CD4-positive, alpha-beta T cell treated with Interleukin-2 at 100 ng/mL for 4 hours (primary cell): ENCODE results near the gene SYT9.

Experiments
- DNase-seq: peaks from one replicate; pipeline ENCODE4 v3.0.0-alpha.2; 2020; ENCODE audit warnings: low spot score

The SYT9 gene

GRCh38 chr11:7347611-7348431 is 96.1 kb downstream of the SYT9 start:
- DNase-seq: no peak

GRCh38 chr11:7348432-7349304 is 97.0 kb downstream of the SYT9 start:
- no peak for DNase-seq

DNA sequence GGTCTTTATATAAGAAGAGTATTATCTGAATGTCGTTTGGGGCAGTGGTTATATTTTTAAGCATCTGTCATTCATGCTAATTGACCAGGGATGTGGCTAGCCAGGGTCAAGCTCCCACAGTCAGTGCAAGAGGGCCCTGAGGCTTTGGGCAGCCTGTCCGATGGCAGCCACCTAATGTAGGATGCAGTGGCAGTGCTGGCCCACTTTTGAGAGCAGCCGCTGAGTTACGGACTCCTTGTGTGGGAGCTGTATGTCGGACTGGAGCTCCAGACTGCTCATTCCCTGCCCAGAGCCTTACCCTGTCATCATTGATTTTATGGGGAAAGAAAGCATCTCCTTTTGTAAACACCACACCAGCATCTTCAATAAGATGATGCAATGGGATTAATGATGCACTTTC is 99.5 kb downstream of the SYT9 start:
- no peak for DNase-seq

DNA sequence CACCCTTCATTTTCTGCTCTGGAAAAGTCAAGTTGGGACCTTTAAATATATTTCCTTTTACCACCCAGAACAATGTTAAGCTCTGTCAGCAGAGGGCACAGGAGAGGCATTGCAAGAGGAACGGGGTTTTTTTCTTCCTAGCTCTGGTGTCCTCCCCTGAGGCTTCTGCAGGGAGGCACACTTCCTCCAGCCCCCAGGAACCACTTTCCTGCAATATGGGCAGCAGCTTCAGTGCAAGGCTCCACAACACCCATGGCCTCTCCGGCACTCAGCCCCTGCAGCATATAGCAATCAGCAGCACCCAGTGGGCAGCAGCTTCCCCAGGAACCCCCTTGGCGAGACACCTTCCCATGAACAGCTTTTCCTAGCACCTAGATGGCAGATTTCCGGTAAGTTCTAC is 101.4 kb downstream of the SYT9 start:
- DNase-seq: no peak

- no peak for DNase-seq
Observed at GRCh38 chr11:7364660-7365059, 113.0 kb downstream of the SYT9 start.

DNA sequence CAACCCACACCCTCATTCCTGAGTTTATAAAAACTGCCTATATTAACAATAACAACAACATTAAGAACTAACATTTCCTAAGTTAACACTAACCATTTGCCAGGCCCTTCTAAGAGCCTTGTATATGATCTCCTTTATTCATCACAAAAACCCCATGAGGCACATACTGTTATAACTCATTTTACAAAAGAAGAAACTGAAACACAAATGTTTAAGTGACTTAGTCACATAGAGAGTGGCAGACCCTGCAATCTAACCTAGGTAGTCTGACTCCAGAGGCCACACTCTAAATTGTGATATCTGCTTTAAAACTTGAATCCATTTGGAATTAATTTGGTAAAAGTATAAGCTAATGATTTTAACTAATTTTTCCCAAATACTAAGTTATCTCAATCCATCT is 116.1 kb downstream of the SYT9 start:
- no peak for DNase-seq

DNA sequence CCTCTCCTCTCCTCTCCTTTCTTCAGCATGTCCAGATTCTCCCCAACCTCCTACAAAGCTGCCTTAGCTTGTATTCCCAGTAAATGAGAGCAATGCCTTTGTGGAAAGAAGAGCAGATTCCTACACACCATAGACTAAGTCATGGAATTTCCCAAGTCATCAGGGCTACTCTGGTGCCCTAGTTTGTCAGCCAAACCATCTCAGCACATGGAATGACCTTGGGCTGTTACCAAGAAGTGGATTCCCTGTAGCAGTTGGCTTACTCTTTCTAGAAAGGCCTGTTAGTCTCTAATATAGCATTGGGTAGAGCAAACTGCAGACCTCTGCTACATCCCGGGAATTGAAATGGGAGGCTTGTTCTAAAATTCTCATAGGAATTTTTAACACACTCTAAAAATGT is 124.7 kb downstream of the SYT9 start:
- DNase-seq: no peak

GRCh38 chr11:7381937-7382336 is 130.2 kb downstream of the SYT9 start:
- DNase-seq: no peak

DNA sequence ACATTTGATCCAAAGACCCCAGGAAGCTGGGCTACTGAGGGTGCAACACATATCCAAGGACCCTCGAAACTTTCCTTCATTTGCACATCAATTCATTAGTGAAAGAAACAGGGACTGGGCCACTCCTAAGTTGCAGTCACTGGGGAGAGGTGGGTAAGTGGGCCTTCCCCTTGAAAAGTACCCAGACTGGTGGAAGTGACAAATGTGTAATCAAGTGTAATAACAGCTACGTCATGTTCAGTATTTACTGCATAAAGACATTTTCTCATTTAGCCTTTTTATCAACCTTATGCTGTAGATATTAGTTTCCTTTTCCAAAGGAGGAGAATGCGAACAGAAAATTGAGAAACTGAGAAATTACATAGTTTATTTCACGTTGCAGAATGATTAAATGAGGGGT is 131.7 kb downstream of the SYT9 start:
- no peak for DNase-seq

DNA sequence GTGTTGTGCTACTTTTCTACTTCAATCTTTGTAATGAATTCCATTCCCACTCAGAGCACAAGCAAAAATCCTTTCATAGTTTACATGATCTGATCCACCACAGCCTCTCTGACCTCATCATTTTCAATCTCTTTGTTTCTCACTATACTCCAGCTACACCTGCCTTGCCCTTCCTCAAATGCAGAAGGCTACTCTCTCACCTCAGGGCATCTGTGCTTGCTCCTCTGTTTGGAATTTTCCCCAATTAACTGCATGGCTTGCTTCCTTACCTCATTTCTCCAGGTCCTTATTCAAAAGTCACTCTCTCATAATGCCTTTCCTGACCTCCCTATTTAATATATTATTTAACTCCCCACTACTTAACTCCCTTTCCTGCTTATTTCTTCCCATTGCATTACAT is 133.0 kb downstream of the SYT9 start:
- no peak for DNase-seq

GRCh38 chr11:7385532-7385931 is 133.8 kb downstream of the SYT9 start:
- no peak for DNase-seq

GRCh38 chr11:7413961-7414915 is 162.5 kb downstream of the SYT9 start:
- DNase-seq: no peak

GRCh38 chr11:7414973-7415817 is 163.5 kb downstream of the SYT9 start:
- DNase-seq: no peak

DNA sequence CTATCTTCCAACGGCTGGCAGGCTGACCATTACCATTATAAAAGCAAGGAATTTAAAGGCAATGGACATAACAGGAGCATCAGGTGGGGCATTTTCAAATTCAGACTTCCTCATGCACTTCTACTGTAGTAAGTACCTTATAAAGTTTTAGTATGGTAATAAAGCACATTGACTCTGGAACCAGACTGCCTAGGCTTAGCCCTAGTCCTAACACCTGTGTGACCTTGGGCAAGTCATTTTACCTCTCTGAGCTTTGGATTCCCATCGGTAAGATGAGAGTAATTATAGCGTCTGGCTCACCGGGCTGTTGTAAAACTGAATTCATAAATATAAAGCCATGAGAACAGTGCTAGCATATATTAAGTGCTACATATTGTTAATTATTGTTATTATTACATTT is 164.4 kb downstream of the SYT9 start:
- no peak for DNase-seq

GRCh38 chr11:7417328-7417727 is 165.6 kb downstream of the SYT9 start:
- no peak for DNase-seq

GRCh38 chr11:7418061-7418460 is 166.4 kb downstream of the SYT9 start:
- no peak for DNase-seq

- no peak for DNase-seq
Observed at GRCh38 chr11:7418906-7419305, 167.2 kb downstream of the SYT9 start.

- DNase-seq: no peak
Observed at GRCh38 chr11:7421136-7421535, 169.4 kb downstream of the SYT9 start.

- DNase-seq: no peak
Observed at GRCh38 chr11:7422544-7423331, 171.0 kb downstream of the SYT9 start.

DNA sequence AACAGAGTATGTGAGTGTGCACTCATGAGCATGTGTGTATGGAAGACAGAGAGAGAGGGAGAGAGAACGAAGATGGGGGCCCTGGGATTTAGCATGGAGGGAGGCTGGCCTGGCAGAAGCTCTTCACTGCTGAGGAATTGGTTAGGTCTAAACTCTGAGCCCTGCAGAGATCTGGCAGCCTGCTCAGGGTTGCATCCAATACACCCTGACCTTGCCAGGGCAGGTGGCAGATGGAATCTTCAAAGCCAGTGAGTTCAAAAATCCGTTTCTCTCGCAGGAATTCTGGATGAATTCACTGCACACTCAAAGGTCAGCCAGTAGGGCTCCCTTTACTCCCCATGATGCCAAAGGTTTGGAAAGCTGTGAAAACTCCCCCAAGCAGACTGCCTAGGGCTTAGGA is 172.2 kb downstream of the SYT9 start:
- no peak for DNase-seq
